A673 (cell line): Measurements from ENCODE around the gene DMXL2. TPM values are rescaled to one million over a fixed set of nuclear protein-coding genes. Genes with fewer than 3 reads are reported as not detected.

Experiments
- BruUV-seq: library from RNA; stranded (reverse); fragments of 400-500 nt; replicated peaks from 2 replicates; lab custom pipeline; 2021; lab: Mats Ljungman, UMichigan
- CTCF ChIA-PET: fragments of 300-600 bp; sonication (Branson Sonifier 250); formaldehyde crosslinking; loops from one replicate; lab custom pipeline; 2022; ENCODE audit warnings: antibody characterized with exemption; lab: Charles Lee
- POLR2A ChIA-PET: fragments of 300-600 bp; sonication (Branson Sonifier 250); formaldehyde crosslinking; loops from one replicate; lab custom pipeline; 2022; ENCODE audit warnings: antibody characterized with exemption; ENCODE audit not compliant: low non-redundant PET; lab: Charles Lee
- DNase-seq: peaks from one replicate; pipeline ENCODE4 v3.0.0-alpha.2; 2015; ENCODE audit warnings: low spot score
- H3K27ac ChIP-seq: fragments of 200-600 bp; sonication (generic); 2 replicates; pipeline ENCODE4 v1.5.1; 2016; ENCODE audit warnings: mixed run types, low read depth, mild to moderate bottlenecking, mixed read lengths, antibody characterized with exemption, low read length; ENCODE audit not compliant: poor library complexity, severe bottlenecking
- H3K27me3 ChIP-seq: fragments of 200-600 bp; sonication (generic); replicated peaks from 2 replicates; pipeline ENCODE4 v1.6.1; 2017; ENCODE audit warnings: mixed run types, low read depth, mild to moderate bottlenecking, mixed read lengths, antibody characterized with exemption, low read length; ENCODE audit not compliant: insufficient read depth, poor library complexity
- H3K36me3 ChIP-seq: fragments of 200-600 bp; sonication (generic); 2 replicates; pipeline ENCODE4 v1.6.1; 2016; ENCODE audit warnings: mixed run types, mild to moderate bottlenecking, mixed read lengths, antibody characterized with exemption, low read length; ENCODE audit not compliant: insufficient read depth, poor library complexity, severe bottlenecking
- H3K4me1 ChIP-seq: fragments of 200-600 bp; sonication (generic); 2 replicates; pipeline ENCODE4 v1.6.1; 2017; ENCODE audit warnings: mixed run types, mild to moderate bottlenecking, mixed read lengths, antibody characterized with exemption, low read length; ENCODE audit not compliant: insufficient read depth, poor library complexity, severe bottlenecking
- H3K4me3 ChIP-seq: fragments of 200-600 bp; sonication (generic); 2 replicates; pipeline ENCODE4 v1.5.1; 2016; ENCODE audit warnings: low read depth, mixed run types, mild to moderate bottlenecking, mixed read lengths, low read length; ENCODE audit not compliant: poor library complexity, severe bottlenecking
- H3K9me3 ChIP-seq: fragments of 200-600 bp; sonication (generic); 2 replicates; pipeline ENCODE4 v1.6.1; 2016; ENCODE audit warnings: mixed run types, low read depth, mild to moderate bottlenecking, mixed read lengths, antibody characterized with exemption, low read length; ENCODE audit not compliant: poor library complexity, severe bottlenecking
- EZH2 ChIP-seq: fragments of 200-600 bp; sonication (generic); IDR thresholded peaks from 2 replicates; pipeline ENCODE4 v1.6.1; 2017; ENCODE audit warnings: borderline replicate concordance, low read depth, mild to moderate bottlenecking, mixed read lengths, antibody characterized with exemption, low read length; ENCODE audit not compliant: poor library complexity, severe bottlenecking
- intact Hi-C: fragments of 100-400 bp; cut with micrococcal nuclease; formaldehyde crosslinking; loops from one replicate; pipeline ENCODE4 v1.10.0; 2022; ENCODE audit not compliant: unreplicated experiment
- total RNA-seq: library from RNA; stranded (reverse); gene quantifications from 2 replicates; pipeline ENCODE4 v1.2.3, GENCODE V29; 2021
- TF ChIP-seq, protein P1 (sequence below): fragments of 300-800, 200-600 bp; sonication (generic); conservative IDR thresholded peaks from 2 replicates; pipeline ENCODE4 v1.5.1; 2017; ENCODE audit warnings: low read depth, mild to moderate bottlenecking, antibody characterized with exemption, low read length, moderate library complexity, mixed read lengths

DMXL2 gene
- total RNA-seq, 1 experiment from 2014 or later = 23.2 TPM

DNA sequence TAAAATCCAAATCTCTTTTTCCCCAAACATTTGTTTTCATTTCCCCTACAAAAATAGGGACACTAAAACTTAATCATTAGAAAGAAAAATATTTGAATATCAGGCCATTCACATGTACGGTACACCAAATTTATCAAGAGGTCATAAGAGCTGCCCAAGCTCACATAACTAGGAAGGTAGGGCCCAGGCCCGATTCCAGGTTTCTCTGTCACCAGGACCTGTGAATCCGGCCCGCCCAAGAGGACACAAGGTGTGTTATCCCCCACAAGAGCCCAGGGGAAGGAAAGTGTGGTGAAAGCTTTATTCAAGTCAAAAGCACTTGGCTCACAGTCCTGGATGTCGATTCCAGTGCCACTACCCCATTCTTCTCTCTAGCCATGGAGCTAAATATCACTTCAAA lies 130.6 kb downstream of the DMXL2 start:
- Histone ChIP-seq H3K36me3 (no peaks in the 10 kb centered on the region), H3K9me3 (no peaks in the 10 kb centered on the region), H3K4me1 (no peaks in the 10 kb centered on the region), H3K4me3 (no peak overlapping the region), H3K27me3 (no peaks in the 10 kb centered on the region), H3K27ac (no peak overlapping the region)
- BruUV-seq = no TSS peak
- no peak for DNase-seq
- CTCF ChIA-PET = no interaction called here
- intact Hi-C loops = loop anchor here (10.0 kb wide), 1 partner anchor 327 kb away; no protein-coding TSS in a partner anchor
- TF ChIP-seq EZH2 = no peak
- TF ChIP-seq, protein P1, sequence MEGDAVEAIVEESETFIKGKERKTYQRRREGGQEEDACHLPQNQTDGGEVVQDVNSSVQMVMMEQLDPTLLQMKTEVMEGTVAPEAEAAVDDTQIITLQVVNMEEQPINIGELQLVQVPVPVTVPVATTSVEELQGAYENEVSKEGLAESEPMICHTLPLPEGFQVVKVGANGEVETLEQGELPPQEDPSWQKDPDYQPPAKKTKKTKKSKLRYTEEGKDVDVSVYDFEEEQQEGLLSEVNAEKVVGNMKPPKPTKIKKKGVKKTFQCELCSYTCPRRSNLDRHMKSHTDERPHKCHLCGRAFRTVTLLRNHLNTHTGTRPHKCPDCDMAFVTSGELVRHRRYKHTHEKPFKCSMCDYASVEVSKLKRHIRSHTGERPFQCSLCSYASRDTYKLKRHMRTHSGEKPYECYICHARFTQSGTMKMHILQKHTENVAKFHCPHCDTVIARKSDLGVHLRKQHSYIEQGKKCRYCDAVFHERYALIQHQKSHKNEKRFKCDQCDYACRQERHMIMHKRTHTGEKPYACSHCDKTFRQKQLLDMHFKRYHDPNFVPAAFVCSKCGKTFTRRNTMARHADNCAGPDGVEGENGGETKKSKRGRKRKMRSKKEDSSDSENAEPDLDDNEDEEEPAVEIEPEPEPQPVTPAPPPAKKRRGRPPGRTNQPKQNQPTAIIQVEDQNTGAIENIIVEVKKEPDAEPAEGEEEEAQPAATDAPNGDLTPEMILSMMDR = no peak
- POLR2A ChIA-PET = no interaction called here

DNA sequence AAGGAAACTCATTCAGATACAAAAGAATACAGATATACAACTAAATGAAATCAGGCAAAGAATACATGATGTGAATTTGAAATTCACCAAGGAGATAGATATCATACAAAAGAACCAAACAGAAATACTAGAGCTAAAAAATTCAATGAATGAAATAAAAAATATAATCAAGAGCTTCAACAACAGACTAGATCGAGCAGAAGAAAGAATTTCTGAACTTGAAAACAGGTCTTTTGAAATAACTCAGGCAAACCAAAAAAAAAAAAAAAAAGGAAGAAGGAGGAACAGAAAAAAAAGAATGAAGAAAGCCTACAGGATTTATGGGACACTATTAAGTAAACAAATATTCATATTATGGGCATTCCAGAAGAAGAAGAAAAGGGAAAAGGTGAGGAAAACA lies 137.8 kb downstream of the DMXL2 start:
- intact Hi-C loops = no loop called here
- H3K36me3 ChIP-seq = peaks cover 8% of the 10 kb centered on the region
- no peaks in the 10 kb centered on the region for H3K4me1 ChIP-seq
- no peaks in the 10 kb centered on the region for H3K27me3 ChIP-seq
- H3K4me3 ChIP-seq = no peak overlapping the region
- ChIA-PET POLR2A (no interaction called here), CTCF (interaction anchor here (0.7 kb wide), 1 partner anchor 1251 kb away, joined by 3 read pairs; no protein-coding TSS in a partner anchor)
- peaks cover 14% of the 10 kb centered on the region for H3K9me3 ChIP-seq
- TF ChIP-seq EZH2 = no peak
- TF ChIP-seq, protein P1 = no peak
- no peak overlapping the region for H3K27ac ChIP-seq
- no peak for DNase-seq
- BruUV-seq = no TSS peak

DNA sequence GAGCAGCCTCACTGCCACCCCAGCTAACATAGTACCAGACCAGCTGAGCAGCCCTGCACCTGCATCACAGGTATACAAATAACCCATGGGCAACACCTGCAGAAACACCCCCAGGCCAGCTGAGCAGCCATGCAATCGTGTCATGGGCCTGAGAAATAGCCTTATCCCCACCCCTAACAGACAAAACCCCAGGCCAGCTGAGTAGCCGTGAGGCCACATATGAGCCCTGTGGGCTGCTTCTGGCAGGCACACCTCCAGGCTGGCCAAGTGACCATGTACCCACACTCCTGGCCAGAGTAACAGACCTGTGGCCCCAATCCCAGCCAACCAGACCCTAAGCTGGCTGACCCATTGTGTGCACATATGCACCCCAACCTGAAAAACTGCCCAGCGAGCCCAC lies 138.6 kb downstream of the DMXL2 start:
- CTCF ChIA-PET = no interaction called here
- H3K4me3 ChIP-seq = no peak overlapping the region
- no TSS peak for BruUV-seq
- no peak for DNase-seq
- intact Hi-C loops = no loop called here
- POLR2A ChIA-PET = no interaction called here
- peaks cover 8% of the 10 kb centered on the region for H3K36me3 ChIP-seq
- H3K27me3 ChIP-seq = no peaks in the 10 kb centered on the region
- TF ChIP-seq, protein P1 = no peak
- no peak for TF ChIP-seq EZH2
- H3K4me1 ChIP-seq = no peaks in the 10 kb centered on the region
- H3K9me3 ChIP-seq = peaks cover 14% of the 10 kb centered on the region
- H3K27ac ChIP-seq = no peak overlapping the region
